ENCODE measurements around the gene MAP2K7.

- TF ChIP-seq CTCF (IDR thresholded peaks at IDR 0.05; ENCODE audit: insufficient read depth, low read length): no peak
- no peak for TF ChIP-seq POLR2AphosphoS5 (IDR thresholded peaks at IDR 0.05; ENCODE audit: low read depth)
Measured at GRCh38 chr19:7942981-7943443, 39.3 kb downstream of the MAP2K7 start.
